B cell (primary cell): Measurements from ENCODE around the gene FOXE1. TPM values are rescaled to one million over a fixed set of nuclear protein-coding genes. Genes with fewer than 3 reads are reported as not detected.

ENCODE experiments used
- ATAC-seq: fragments of 200-7000 bp; cut with Tn5 transposase; one replicate; pipeline ENCODE4 v1.10.0; 2021; ENCODE audit warnings: low read depth, mild to moderate bottlenecking, moderate number of reproducible peaks, moderate library complexity
- CTCF ChIA-PET: fragments of 350-600 bp; sonication (Branson Sonifier 250); formaldehyde crosslinking; loops from one replicate; lab custom pipeline; 2021; ENCODE audit warnings: antibody characterized with exemption, inconsistent platforms; lab: Charles Lee
- POLR2A ChIA-PET: fragments of 350-600 bp; sonication (Branson Sonifier 250); formaldehyde crosslinking; loops from one replicate; lab custom pipeline; 2021; ENCODE audit warnings: antibody characterized with exemption; lab: Charles Lee
- DNase-seq: peaks from one replicate; pipeline ENCODE4 v3.0.0; 2013
- H2AFZ ChIP-seq: 2 replicates; pipeline ENCODE4 v1.6.1; 2012; ENCODE audit warnings: mild to moderate bottlenecking, low read depth, low read length; ENCODE audit not compliant: insufficient read depth, poor library complexity, severe bottlenecking
- H3K27ac ChIP-seq, 2 donors: 1 replicate in 1 of 2; 2 replicates in 1 of 2; pipeline ENCODE4 v1.5.1; 2012 to 2013; ENCODE audit warnings: low read length in 2 of 2, mild to moderate bottlenecking in 2 of 2, moderate library complexity in 1 of 2
- H3K27me3 ChIP-seq, 4 experiments: fragments of 200-600 bp in 1 of 4; sonication (generic) in 1 of 4; replicated peaks in 1 of 4; 1 replicate in 2 of 4; 2 replicates in 2 of 4; pipeline versions ENCODE4 v1.6.1 to v1.7.0; 2013 to 2016; ENCODE audit warnings: low read length in 3 of 4, mild to moderate bottlenecking in 2 of 4, mixed read lengths in 1 of 4, moderate library complexity in 1 of 4; ENCODE audit not compliant: insufficient read depth in 4 of 4, control insufficient read depth in 3 of 4; ENCODE audit errors: control extremely low read depth in 1 of 4
- H3K36me3 ChIP-seq, 2 experiments: replicated peaks in 1 of 2; 1 replicate in 1 of 2; 2 replicates in 1 of 2; pipeline versions ENCODE4 v1.6.1 to v1.7.1; 2013; ENCODE audit warnings: low read length in 1 of 2; ENCODE audit not compliant: insufficient read depth in 2 of 2, control insufficient read depth in 1 of 2; ENCODE audit errors: control extremely low read depth in 1 of 2, extremely low read depth in 1 of 2
- H3K4me1 ChIP-seq, 2 donors: fragments of 200-600 bp in 1 of 2; sonication (generic) in 1 of 2; 1 replicate in 1 of 2; 2 replicates in 1 of 2; pipeline versions ENCODE4 v1.5.1 to v1.6.1; 2013 to 2017; ENCODE audit warnings: low read length in 2 of 2; ENCODE audit not compliant: control insufficient read depth in 2 of 2, insufficient read depth in 2 of 2
- H3K4me2 ChIP-seq: replicated peaks from 2 replicates; pipeline ENCODE3; 2012; ENCODE audit warnings: mild to moderate bottlenecking, low read depth, low read length; ENCODE audit not compliant: poor library complexity, severe bottlenecking
- H3K4me3 ChIP-seq, 5 experiments: fragments of 200-600 bp in 1 of 5; sonication (generic) in 1 of 5; 1 replicate in 3 of 5; 2 replicates in 2 of 5; pipeline versions ENCODE4 v1.5.1 to v1.7.0; 2011 to 2016; ENCODE audit warnings: low read length in 4 of 5, mild to moderate bottlenecking in 4 of 5, low read depth in 2 of 5, control low read depth in 1 of 5, moderate library complexity in 1 of 5; ENCODE audit not compliant: insufficient read depth in 1 of 5; ENCODE audit errors: control extremely low read depth in 1 of 5, extremely low read depth in 1 of 5
- H3K79me2 ChIP-seq: fragments of 200-600 bp; sonication (generic); one replicate; pipeline ENCODE4 v1.6.0; 2016; ENCODE audit warnings: low read length; ENCODE audit not compliant: control insufficient read depth, insufficient read depth
- H3K9ac ChIP-seq: fragments of 200-600 bp; sonication (generic); 2 replicates; pipeline ENCODE4 v1.6.1; 2017; ENCODE audit warnings: mild to moderate bottlenecking, low read length, moderate library complexity
- H3K9me3 ChIP-seq, 3 donors: one replicate each; pipeline versions ENCODE4 v1.6.1 to v1.7.1; 2013; ENCODE audit warnings: low read length in 2 of 3; ENCODE audit not compliant: control insufficient read depth in 2 of 3, insufficient read depth in 1 of 3; ENCODE audit errors: control extremely low read depth in 1 of 3
- H4K20me1 ChIP-seq: 2 replicates; pipeline ENCODE4 v1.6.0; 2012; ENCODE audit warnings: mild to moderate bottlenecking, low read length; ENCODE audit not compliant: insufficient read depth, control insufficient read depth, poor library complexity, severe bottlenecking
- H3K27ac Mint-ChIP-seq: one replicate; pipeline ENCODE4 v1.8.0; 2021; ENCODE audit warnings: mixed read lengths
- H3K27me3 Mint-ChIP-seq: one replicate; pipeline ENCODE4 v1.8.0; 2021; ENCODE audit warnings: mixed read lengths
- H3K4me1 Mint-ChIP-seq: one replicate; pipeline ENCODE4 v1.8.0; 2021; ENCODE audit warnings: mixed read lengths
- H3K4me3 Mint-ChIP-seq: one replicate; pipeline ENCODE4 v1.8.0; 2021; ENCODE audit warnings: mixed read lengths
- H3K9me3 Mint-ChIP-seq: one replicate; pipeline ENCODE4 v1.8.0; 2022; ENCODE audit warnings: mixed read lengths; ENCODE audit not compliant: insufficient read depth
- CTCF ChIP-seq: fragments of 200-600 bp; IDR thresholded peaks from one replicate; pipeline ENCODE4 v1.8.0; 2022; ENCODE audit warnings: antibody characterized with exemption, mild to moderate bottlenecking
- EZH2 ChIP-seq: IDR thresholded peaks from 2 replicates; pipeline ENCODE4 v1.6.1; 2012; ENCODE audit warnings: borderline replicate concordance, low read depth, mild to moderate bottlenecking, moderate library complexity, low read length; ENCODE audit not compliant: insufficient read depth, poor library complexity, severe bottlenecking
- WGBS: methylation state at CpG from one replicate; pipeline ENCODE4 v1.1.5; 2013; ENCODE audit warnings: missing lambda C conversion rate; ENCODE audit not compliant: insufficient coverage; 5-methylcytosine and 5-hydroxymethylcytosine counted together
- intact Hi-C: fragments of 100-400 bp; cut with micrococcal nuclease; formaldehyde crosslinking; loops from one replicate; pipeline ENCODE4 v1.10.0; 2022
- polyA plus RNA-seq: library from polyadenylated mRNA; depleted of rRNA; stranded (reverse); fragments of >200 nt; gene quantifications from 2 replicates; pipeline ENCODE4 v1.2.3, GENCODE V29; 2012
- total RNA-seq, 2 donors: library from RNA; stranded (reverse); fragments of 120-200 nt in 1 of 2; gene quantifications; 1 replicate in 1 of 2; 2 replicates in 1 of 2; pipeline versions ENCODE4 v1.2.3 to v1.2.4, GENCODE V29; 2013 to 2022

Gene FOXE1
- total and polyA plus RNA-seq, 2 donors (not counting 1 experiment from before 2014, with no cell fraction given) = not detected

GRCh38 chr9:97891736-97892135, 38.7 kb downstream of the FOXE1 start:
- no peaks in the 10 kb centered on the region for H3K79me2 ChIP-seq
- DNase-seq = no peak
- H3K27me3 ChIP-seq = no peaks in the 10 kb centered on the region
- H2AFZ ChIP-seq = no peak overlapping the region
- H3K4me2 ChIP-seq = no peak overlapping the region
- H3K36me3 ChIP-seq = peaks cover 2 to 4% of the 10 kb centered on the region in 2 experiments
- H3K4me1 Mint-ChIP-seq = no peaks in the 10 kb centered on the region
- peaks cover 0 to 13% (median 12%) of the 10 kb centered on the region in 3 donors for H3K9me3 ChIP-seq
- H3K9ac ChIP-seq = no peak overlapping the region
- CTCF ChIA-PET = interaction anchor here (3.9 kb wide), 1 partner anchor 10 kb away, joined by 28 read pairs; no protein-coding TSS in a partner anchor
- intact Hi-C loops = no loop called here
- peaks cover 4% of the 10 kb centered on the region for H3K27me3 Mint-ChIP-seq
- WGBS = 97% methylated on average over 3 of the region's 5 CpGs
- H3K4me3 ChIP-seq = no peak overlapping the region
- no peak overlapping the region for H3K4me3 Mint-ChIP-seq
- no peak for ATAC-seq
- no peaks in the 10 kb centered on the region for H3K4me1 ChIP-seq
- H3K27ac ChIP-seq = no peak overlapping the region
- H4K20me1 ChIP-seq = no peaks in the 10 kb centered on the region
- TF ChIP-seq EZH2 (no peak), CTCF (no peak)
- peaks cover 12% of the 10 kb centered on the region for H3K9me3 Mint-ChIP-seq
- no peak overlapping the region for H3K27ac Mint-ChIP-seq
- POLR2A ChIA-PET = no interaction called here

GRCh38 chr9:97892421-97892820, 39.4 kb downstream of the FOXE1 start:
- no peak overlapping the region for H3K27ac ChIP-seq
- H3K27me3 Mint-ChIP-seq = peaks cover 4% of the 10 kb centered on the region
- ChIA-PET CTCF (interaction anchor here (3.9 kb wide), 1 partner anchor 10 kb away, joined by 28 read pairs; no protein-coding TSS in a partner anchor), POLR2A (no interaction called here)
- no peak overlapping the region for H3K27ac Mint-ChIP-seq
- H3K4me2 ChIP-seq = no peak overlapping the region
- H3K9ac ChIP-seq = no peak overlapping the region
- no peaks in the 10 kb centered on the region for H3K27me3 ChIP-seq
- H3K4me1 ChIP-seq = no peaks in the 10 kb centered on the region
- 94% methylated on average over 2 of the region's 2 CpGs for WGBS
- H3K4me3 ChIP-seq = no peak overlapping the region
- H3K79me2 ChIP-seq = no peaks in the 10 kb centered on the region
- H2AFZ ChIP-seq = no peak overlapping the region
- peaks cover 2 to 8% of the 10 kb centered on the region in 2 experiments for H3K36me3 ChIP-seq
- H3K9me3 ChIP-seq = peaks cover 0 to 13% (median 12%) of the 10 kb centered on the region in 3 donors
- H3K9me3 Mint-ChIP-seq = peaks cover 12% of the 10 kb centered on the region
- intact Hi-C loops = no loop called here
- DNase-seq (no peak), ATAC-seq (no peak)
- H3K4me3 Mint-ChIP-seq = no peak overlapping the region
- no peaks in the 10 kb centered on the region for H3K4me1 Mint-ChIP-seq
- H4K20me1 ChIP-seq = no peaks in the 10 kb centered on the region
- TF ChIP-seq EZH2 (no peak), CTCF (no peak)
